Measurements from ENCODE around the gene CSF2.

Gene CSF2

GRCh38 chr5:132070460-132071337, 2.9 kb upstream of the CSF2 start:
- no peak for FAIRE-seq

- no peak for FAIRE-seq
Measured at GRCh38 chr5:132071338-132071707, 2.3 kb upstream of the CSF2 start.

GRCh38 chr5:132072070-132072469, 1.5 kb upstream of the CSF2 start:
- FAIRE-seq: no peak

- no peak for FAIRE-seq
Measured at GRCh38 chr5:132072528-132072927, 1.1 kb upstream of the CSF2 start.

- FAIRE-seq: no peak
Measured at GRCh38 chr5:132074091-132074771, 642 bp downstream of the CSF2 start.

- no peak for FAIRE-seq
Measured at GRCh38 chr5:132074772-132075718, 1.5 kb downstream of the CSF2 start.

GRCh38 chr5:132075719-132076077, 2.1 kb downstream of the CSF2 start:
- no peak for FAIRE-seq

GRCh38 chr5:132076202-132076830, 2.7 kb downstream of the CSF2 start:
- no peak for FAIRE-seq

- no peak for FAIRE-seq
Measured at GRCh38 chr5:132076983-132077382, 3.4 kb downstream of the CSF2 start.

- no peak for FAIRE-seq
Measured at GRCh38 chr5:132079081-132079480, 5.5 kb downstream of the CSF2 start.

GRCh38 chr5:132079619-132080018, 6.0 kb downstream of the CSF2 start:
- no peak for FAIRE-seq

GRCh38 chr5:132080595-132080994, 7.0 kb downstream of the CSF2 start:
- no peak for FAIRE-seq

GRCh38 chr5:132081458-132081857, 7.9 kb downstream of the CSF2 start:
- no peak for FAIRE-seq

GRCh38 chr5:132082329-132083023, 8.9 kb downstream of the CSF2 start:
- FAIRE-seq: no peak

GRCh38 chr5:132083071-132083678, 9.6 kb downstream of the CSF2 start:
- no peak for FAIRE-seq

- FAIRE-seq: no peak
Measured at GRCh38 chr5:132085686-132086085, 12.1 kb downstream of the CSF2 start.

GRCh38 chr5:132086277-132086794, 12.7 kb downstream of the CSF2 start:
- no peak for FAIRE-seq

- FAIRE-seq: no peak
Measured at GRCh38 chr5:132087176-132087575, 13.6 kb downstream of the CSF2 start.

GRCh38 chr5:132087661-132088060, 14.1 kb downstream of the CSF2 start:
- no peak for FAIRE-seq

- FAIRE-seq: no peak
Measured at GRCh38 chr5:132089363-132089762, 15.8 kb downstream of the CSF2 start.

GRCh38 chr5:132090107-132090506, 16.5 kb downstream of the CSF2 start:
- no peak for FAIRE-seq

Measured in islet of Langerhans (tissue), 1 donor.